ENCODE data around the gene PNPLA2.

PNPLA2 gene

DNA sequence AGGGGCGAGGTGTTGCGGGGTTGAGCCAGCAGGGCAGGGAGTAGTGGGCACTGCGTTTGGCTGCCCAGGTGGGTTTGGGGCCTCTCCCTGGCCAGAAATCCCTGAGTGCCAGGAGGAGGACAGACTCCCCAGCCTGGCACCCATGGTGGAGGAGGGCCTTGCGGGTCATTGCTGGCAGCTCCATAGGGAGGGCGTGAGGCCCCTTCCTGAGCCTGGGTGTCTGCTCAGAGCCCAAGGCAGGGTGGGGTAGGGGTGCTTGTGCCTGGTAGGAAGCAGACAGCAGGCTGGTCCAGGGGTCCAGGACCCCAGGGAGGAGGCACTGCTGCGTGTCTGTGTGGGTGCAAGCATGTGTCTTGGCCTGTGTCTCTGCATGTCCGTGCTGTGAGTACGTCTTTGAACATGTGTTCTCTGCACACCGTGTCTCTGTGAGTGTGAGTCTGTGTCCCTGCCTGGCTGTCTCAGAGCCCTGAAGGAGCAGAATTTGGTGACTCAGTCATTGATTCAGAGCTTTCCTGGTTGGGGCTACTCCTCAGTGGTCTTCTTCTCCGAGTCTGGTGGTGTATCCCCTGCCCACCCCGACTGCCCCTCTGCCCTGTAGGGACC, 27.9 kb downstream of the PNPLA2 start:
- DNase-seq: no peak

DNA sequence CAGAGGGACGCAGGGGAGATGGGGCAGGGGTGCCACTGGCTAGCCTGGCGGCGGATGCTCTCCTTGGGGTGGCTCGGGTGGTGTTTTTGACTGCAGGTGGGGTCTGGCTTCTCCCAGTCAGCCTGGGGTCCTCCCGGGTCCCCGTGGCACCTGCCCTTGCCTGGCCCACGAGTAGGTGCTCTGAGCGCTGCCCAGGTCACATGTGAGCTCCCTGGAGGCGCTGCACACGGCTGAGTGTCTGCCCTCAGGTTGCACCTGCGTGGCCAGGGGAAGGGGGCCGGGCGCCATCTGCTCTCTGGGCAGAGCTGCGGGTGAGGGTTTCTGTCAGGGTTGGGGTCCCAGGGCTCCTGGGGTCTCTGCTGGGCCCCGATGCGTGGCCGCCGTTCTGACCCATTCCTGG, 29.2 kb downstream of the PNPLA2 start:
- no peak for DNase-seq

DNA sequence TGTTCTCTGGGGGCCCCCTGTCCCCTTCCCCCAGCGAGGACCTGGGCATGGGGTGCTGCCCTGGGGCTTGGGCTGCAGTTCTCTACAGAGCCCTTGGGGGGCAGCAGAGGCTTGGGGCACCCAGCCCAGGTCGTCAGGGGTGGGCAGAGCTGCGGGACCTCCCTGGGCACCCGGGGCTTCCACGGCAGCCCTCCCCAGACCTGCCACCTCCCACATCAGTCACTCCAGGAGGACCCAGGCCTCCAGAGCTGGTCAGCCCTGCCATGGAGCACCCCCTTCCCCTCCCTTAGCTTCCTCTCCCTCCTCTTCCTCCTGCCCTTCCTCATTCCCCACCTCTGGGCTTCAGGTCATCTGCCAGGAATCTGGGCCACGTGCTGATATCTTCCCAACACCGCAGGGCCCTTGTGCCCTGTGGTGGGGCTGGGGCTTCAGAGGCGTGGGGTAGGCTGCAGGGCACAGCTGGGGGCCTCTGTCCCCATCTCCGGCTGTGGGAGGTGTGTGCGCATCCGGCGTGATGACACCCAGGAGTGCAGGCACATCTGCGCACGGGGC, 29.7 kb downstream of the PNPLA2 start:
- DNase-seq: peak; percentile 70

DNA sequence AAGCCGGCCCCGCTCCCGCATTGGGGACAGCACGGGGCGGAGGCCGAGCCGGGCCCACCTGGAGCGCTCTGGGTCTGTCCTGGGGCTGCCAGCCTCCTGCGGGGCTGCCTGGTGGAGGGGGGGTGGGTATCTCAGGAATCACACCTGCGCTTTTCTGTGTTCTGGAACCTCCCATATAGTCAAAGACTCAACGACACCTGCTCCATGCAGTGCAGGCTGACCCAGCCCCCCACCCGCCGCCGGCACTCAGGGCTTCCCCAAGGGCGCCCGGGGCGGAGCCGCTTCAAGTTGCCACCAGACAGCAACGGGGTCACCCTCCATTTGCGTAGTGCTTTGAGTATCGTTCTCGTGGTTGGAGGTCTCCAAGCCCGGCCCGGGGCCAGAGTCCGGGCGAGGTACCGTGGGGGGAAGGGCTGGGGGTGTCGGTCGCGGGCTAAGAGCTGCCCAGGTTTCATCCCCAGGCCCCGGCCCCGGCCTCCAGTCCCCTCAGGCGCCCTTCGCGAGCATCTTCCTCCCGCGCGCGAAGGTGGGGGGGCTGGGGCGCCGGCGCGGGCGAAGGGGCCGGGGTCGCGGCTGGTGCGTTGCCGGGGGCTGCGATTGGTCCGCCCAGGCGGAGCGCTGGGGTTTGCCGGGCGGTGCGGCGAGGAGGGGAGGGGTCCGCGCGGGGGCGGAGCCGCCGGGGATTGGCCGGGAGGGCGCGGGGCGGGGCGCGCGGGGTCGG, 30.6 kb downstream of the PNPLA2 start:
- DNase-seq: no peak

DNA sequence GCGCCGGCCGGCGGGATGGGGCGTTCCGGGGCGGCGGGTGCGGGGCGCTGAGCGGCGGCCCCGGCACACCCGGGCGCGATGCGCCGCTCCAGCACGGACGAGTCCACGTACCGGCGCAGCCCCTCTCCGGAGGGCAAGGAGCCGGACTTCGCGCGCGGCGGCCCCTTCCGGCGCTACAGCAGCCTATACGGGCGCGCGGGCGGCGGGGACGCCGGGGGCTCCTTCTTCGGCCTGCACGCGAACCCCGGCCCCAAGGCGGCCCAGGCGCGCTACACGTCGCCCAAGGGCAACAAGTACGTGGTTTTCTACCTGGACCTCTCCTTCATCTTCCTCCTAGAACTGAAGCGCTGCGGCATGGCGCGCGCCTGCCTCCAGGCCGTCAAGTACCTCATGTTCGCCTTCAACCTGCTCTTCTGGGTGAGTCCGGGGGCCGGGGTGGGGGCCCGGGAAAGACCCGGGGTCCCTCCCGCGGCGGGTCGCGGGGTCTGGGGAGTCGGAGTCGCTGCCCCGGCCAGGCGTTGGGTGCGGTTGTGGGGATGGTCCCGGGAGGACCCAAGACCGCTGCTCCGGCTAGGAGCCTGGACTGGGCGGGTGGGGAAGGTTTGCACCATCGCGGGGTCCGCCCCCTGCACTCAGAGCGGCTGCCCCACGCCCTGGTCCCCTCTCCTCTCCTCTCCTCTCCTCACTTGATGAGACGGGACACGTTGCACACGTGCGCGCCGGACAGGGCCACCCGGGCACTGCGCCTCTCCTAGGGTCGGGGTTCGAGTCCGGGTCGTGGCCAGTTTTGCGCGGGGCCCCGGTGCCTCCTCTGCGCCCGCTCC, 31.4 kb downstream of the PNPLA2 start:
- no peak for DNase-seq

DNA sequence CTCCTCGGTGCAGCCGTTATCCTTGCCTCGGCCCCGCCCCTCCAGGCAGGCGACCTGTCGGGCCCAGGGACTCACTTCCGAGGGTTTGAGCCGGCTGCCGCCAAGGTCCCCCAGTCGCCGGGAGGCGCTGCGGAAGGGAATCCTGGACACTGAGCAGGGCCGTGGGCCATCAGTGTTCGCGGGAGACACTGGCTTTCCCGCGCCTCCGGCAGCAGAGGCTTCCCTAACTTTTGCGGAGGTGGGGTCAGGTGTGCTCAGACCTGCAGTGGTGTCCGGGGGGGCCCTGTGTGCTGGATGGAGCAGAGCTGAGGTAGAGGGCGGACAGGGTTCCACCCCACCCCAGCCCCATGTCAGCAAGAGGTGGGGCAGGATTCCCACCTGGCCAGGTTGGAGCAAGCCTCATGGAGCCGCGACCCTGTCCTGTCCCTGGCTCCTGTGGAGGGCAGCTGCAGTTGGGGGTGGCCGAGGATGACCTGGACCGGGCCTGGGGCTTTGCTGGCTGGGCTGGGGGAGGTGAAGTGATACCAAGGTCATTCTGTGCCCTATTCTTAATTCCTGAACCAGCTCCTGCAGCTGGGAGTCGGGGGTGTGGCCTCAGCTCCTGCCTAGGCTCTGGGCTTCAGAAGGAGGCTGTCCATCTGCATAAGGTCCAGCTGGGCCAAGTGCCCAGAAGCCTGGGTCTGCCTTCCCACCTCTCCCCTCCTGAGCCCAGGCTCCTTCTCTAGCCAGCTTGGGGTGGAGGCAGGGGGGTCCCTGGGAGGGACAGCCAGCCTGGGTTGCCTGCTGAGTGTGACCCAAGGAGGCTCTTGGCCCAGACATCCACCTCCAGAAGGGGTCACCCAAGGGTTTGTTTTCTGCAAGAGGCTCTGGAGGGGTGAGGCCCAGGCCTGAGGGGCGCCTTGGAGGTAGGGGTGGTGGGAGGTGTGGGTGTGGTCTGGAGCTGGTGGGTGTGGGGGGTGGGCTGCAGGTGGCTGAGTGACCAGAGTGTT, 32.4 kb downstream of the PNPLA2 start:
- DNase-seq: no peak

DNA sequence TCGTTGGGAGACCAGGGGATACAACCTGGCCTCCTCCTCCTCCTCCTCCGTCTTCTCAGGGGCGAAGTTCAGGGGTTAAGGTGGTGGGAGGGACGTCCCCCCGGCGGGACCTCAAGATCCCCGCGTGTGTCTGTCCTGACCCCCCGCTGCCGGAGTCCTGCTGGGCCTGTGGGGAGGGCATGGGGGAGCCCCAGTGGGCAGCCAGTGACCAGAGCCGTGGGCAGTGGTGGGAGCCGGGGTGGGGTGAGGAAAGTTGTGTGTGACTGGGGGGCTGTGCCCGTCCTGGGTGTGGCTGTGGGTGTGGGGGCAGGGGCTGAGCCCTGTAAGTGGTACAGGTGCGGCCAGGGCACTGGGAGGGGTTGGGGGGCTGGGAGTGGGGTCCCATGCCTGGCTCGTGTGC, 34.0 kb downstream of the PNPLA2 start:
- no peak for DNase-seq

DNA sequence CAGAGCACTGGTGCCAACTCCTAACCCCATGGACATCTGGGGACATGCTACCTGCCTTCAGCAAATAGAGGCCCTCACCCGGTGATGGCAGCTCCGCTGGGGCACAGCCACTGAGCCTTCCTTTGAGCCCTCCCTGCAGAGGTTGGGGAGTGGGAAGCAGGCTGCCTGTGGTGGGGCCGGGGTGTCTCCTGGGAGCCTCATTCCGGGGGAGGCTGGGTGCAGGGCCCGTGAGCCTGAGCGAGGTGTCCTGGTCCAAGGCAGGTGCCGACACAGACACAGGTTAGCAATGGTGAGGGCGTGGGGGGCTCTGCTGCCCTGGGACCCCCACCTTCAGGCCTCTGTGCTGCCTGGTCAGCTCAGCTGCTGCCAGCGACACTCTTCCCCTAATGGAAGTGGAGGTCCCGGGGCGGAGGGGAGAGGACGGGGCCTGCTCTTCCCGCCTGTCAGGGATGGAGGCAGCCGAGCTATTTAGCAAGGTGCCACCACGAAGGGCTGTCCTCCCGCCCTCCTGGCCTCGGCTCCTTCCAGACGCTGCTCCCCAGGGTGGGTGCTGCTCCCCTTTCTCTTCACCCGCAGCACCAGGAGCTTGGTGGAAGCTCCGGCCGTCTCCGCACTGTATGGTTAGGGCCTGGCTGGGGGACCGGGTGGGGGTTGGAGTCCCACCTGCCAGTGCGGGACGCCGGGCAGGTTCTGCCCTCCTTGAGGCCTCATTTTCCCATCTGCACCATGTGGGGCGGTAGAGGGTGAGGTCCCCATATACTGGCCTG, 35.2 kb downstream of the PNPLA2 start:
- DNase-seq: no peak

DNA sequence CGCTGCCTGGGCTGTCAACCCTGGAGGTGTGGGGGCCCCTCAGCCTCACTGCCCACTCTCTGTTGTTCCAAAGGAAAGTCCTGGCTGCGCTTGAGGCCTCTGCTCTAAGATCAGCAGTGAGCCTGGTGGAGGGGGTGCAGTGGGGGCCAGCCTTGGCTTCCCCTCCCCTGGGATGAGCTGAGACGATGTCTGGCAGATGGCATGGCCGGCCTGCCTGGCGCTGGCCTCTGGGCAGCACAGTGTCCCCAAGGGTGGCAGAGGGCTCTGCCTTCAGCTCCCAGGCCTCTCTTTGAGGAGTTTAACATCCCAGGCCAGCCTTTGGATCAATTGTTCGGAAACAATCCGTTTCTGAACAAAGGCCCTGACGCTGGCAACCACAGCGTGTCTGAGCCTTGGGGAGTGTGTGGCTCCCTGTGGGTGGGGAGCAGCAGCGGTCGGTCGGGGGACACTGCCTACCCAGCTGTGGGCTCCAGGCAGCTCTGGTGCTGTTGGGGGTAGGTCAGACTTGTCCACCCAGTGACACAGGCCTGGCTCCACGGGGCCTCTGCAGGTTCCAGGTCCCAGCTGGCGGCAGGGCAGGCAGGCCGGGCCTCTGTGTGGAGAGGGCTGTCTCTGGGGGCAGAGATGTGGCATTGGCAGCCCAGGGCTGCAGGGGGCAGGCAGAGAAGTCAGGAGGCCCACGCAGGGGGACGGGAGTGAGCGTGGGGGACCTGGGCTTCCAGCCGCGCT, 36.1 kb downstream of the PNPLA2 start:
- DNase-seq: no peak

DNA sequence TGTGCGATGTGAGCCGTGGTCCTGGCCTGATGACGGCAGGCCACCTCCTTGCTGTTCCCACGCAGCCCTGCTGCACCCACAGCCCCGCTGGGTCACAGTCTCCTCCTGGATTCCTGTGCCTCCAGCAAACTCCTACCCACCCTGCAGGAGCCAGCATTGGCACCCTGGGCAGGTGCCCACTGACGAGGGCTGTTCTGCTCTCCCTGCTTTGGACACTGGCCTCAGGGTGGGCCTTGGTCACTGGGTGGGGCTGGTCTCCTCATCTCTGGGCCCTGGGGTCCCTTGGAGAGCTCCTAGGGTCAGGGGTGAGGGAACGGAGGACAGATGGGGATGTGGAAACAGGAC, 36.6 kb downstream of the PNPLA2 start:
- no peak for DNase-seq

DNA sequence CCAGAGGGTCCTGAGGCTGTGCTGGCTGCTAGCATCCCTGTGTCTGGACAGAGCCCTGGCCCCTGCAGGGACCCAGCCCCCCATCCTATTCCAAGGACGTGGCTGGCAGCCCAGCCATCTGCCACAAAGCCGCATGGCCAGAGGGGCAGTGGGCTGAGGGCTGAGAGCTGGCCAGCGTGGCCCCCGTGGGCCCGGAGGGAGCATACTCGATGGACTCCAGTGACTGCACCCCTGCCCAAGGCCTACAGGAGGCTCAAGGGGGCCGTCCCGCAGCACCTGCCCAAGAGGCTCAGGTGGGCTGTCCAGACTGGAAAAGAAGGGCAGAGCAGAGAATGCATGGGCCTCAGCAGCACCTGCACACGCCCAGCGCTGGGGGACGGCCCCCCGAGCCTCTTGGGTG, 37.1 kb downstream of the PNPLA2 start:
- DNase-seq: no peak

DNA sequence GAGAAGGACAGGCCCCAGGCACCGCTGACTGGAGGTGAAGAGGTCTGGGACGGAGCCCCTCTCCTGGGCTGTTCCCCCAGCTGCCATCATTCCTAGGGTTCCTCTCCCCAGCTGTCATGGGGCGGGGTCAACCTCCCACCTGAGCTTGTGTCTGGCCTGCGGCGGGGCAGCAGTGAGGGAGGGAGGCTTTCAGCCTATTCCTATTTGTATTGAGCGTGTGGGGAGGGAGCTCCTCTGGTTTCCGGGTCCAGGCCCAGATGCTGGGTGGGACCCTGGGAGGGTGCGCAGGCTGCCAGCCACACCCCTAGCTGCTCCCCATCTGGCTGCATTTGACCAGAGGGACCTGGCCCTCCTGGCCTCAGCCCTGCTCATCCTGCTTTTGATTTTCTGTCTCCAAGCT, 37.7 kb downstream of the PNPLA2 start:
- no peak for DNase-seq

DNA sequence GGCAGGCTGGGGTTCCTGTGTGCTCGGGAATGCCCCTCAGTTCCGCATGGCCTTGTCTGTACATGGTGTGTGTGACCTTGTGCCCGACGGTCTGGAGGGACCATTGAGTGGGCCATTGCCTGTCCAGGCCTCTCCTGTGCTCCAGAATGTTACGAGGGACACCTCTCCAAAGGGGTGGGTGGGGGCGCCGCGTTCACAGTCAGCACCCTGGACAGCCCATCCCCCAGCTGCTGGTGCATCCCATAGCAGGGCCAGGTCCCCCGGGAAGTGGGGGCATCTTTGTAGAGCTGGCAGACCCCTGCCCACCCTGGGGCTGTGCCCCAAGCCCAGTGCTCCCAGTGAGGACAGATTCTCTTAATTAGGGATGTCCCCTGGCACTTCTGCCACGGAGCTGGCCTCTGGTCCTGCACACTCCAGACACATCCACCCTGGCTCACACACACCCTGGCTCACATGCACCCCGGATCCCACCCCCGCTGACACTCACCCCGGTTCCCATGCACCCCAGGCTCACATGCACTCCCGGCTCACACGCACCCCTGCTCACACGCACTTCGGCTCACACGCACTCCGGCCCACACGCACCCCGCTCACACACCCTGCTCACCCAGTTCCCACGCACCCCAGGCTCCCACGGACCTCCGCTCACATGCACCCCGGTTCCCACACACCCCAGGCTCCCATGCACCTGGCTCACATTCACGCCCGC, 39.5 kb downstream of the PNPLA2 start:
- DNase-seq: no peak

DNA sequence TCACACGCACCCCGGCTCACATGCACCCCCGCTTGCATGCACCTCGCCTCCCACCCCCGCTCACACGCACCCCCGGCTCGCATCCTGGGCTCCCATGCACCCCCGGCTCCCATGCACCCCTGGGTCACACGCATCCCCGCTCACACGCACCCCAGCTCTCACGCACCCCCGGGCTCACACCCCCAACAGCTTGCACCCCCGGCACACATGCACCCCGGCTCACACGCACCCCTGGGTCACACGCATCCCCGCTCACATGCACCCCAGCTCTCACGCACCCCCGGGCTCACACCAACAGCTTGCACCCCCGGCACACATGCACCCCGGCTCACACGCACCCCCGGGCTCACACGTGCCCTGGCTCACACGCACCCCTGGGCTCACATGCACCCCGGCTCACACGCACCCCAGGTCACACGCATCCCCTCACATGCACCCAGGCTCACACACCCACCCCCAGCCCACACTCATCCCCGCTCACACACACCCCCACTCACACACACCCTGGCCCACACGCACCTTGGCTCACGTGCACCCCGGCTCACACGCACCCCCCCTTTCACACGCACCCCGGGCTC, 40.1 kb downstream of the PNPLA2 start:
- no peak for DNase-seq

DNA sequence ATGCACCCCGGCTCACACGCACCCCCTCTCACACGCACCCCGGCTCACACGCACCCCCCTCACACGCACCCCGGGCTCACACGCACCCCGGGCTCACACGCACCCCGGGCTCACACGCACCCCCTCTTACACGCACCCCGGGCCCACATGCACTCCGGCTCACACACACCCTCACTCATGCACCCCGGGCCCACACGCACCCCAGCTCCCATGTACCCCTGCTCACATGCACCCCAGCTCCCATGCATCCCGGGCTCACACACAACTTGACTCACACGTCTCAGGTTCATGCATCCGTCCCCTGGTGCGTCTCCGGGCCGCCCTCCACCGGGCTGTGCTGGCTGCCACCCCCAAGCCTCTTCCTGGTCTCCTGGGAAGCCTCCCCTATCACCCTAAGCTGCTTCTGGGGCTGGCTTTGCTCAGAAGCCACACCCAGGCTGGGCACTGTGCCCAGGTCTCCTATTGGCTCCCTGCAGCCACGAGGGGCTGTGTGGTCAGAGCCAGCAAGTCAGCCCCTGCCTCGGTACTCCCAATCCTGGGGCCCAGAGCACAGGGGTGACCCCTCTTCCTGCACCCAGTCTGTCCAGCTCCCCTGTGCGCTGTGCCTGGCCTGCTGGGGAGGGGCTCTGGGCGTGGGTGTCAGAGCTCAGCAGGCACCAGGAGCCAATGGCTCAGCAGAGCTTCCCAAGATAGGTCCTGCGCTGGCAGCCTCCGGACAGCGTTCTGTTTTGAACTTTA, 40.8 kb downstream of the PNPLA2 start:
- no peak for DNase-seq

DNA sequence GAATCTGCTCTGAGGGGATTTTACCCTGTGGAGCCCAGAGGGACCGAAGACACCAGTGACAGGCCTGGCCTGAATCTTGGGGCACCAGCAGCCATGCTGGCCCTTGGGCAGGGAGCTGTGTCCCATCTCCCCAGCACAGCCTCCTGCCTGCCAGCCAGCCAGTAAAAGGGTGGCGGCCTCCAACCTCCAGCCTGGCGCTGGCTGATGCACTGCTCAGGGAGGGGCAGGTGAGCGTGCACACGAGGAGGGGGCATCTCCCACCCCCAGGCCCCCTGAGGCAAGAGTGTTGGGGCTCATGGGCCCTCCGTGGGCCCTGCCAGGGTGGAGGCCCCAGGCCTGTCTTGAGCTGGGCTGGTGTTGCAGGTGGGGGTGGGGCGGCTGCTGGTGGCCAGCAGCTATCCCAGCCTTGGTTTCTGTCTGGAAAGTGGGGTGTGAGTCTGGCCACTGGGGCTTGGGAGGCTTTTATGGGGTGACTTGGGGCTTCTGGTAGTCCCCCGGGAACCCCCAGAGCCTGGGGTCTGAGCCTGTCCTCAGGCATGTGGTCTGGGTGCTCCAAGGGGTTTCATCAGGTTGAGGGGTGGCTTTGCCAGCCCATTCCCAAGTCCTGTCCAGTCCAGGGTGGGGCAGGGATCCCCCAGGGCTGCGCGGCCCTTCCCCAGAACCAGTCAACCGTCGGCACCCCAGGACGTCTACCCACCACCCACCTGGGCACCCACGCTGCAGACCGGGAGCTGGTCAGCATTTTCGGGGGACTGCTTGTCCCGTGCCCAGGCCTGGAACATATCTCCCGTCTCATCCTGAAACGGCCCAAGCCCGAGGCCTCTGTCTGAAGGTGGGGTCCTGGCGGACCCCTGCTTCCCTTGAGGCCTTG, 41.8 kb downstream of the PNPLA2 start:
- DNase-seq: no peak

DNA sequence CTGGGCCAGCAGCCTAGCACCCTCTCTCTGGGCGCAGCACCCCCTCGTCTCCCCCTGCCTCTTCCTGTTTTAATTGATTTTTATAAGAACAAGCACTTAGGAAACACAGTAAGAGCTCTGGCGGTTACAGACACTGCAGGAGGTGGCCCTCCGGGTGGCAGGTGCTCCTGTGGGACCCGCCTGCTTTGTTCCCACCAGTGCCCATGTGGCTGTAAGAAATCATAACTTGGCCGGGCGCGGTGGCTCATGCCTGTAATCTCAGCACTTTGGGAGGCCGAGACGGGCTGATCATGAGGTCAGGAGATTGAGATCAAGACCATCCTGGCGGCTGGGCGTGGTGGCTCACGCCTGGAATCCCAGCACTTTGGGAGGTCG, 42.4 kb downstream of the PNPLA2 start:
- no peak for DNase-seq

DNA sequence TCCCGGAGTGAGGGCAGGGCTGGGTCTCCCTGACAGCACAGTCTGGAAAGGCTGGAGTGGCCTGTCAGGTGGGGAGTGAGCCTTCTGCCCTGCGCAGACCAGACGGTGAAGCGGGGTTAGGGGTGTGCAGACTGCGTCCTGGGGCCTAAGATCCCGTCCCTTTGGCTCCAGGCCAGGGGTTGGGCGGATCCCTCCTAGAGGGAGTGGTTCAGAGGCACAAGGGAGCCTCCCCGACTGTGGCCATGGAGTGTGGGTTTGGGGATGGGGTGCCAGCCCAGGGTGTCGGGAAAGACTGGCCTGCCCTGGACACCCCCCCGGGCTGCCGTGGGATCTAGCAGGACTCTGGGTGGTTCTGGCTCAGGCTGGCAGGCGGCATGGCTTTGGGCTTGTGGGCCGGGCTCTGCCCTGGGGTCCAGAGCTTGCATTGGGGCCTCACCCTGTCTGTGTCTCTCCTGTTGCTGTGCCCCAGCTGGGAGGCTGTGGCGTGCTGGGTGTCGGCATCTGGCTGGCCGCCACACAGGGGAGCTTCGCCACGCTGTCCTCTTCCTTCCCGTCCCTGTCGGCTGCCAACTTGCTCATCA, 43.5 kb downstream of the PNPLA2 start:
- DNase-seq: no peak
